ENCODE data around the gene ADRA1B.

The ADRA1B gene

GRCh38 chr5:159971038-159971437 is 54.8 kb downstream of the ADRA1B start:
- DNase-seq (ENCODE audit: low spot score) = no peak
- TF ChIP-seq CTCF (IDR thresholded peaks at IDR 0.05; ENCODE audit: extremely low read depth, missing control alignments) = no peak

- no peak for TF ChIP-seq CTCF (IDR thresholded peaks at IDR 0.05; ENCODE audit: extremely low read depth, missing control alignments)
- no peak for DNase-seq (ENCODE audit: low spot score)
Measured at GRCh38 chr5:159971514-159971913, 55.2 kb downstream of the ADRA1B start.

GRCh38 chr5:159971931-159972461 is 55.7 kb downstream of the ADRA1B start:
- no peak for DNase-seq (ENCODE audit: low spot score)
- TF ChIP-seq CTCF (IDR thresholded peaks at IDR 0.05; ENCODE audit: extremely low read depth, missing control alignments) = no peak

- DNase-seq (ENCODE audit: low spot score) = no peak
- no peak for TF ChIP-seq CTCF (IDR thresholded peaks at IDR 0.05; ENCODE audit: extremely low read depth, missing control alignments)
Measured at GRCh38 chr5:159972538-159973362, 56.5 kb downstream of the ADRA1B start.

GRCh38 chr5:159975462-159976019 is 59.3 kb downstream of the ADRA1B start:
- no peak for DNase-seq (ENCODE audit: low spot score)
- no peak for TF ChIP-seq CTCF (IDR thresholded peaks at IDR 0.05; ENCODE audit: extremely low read depth, missing control alignments)

- no peak for DNase-seq (ENCODE audit: low spot score)
- TF ChIP-seq CTCF (IDR thresholded peaks at IDR 0.05; ENCODE audit: extremely low read depth, missing control alignments) = no peak
Measured at GRCh38 chr5:159976921-159977320, 60.6 kb downstream of the ADRA1B start.

- no peak for TF ChIP-seq CTCF (IDR thresholded peaks at IDR 0.05; ENCODE audit: extremely low read depth, missing control alignments)
- no peak for DNase-seq (ENCODE audit: low spot score)
Measured at GRCh38 chr5:159978358-159978757, 62.1 kb downstream of the ADRA1B start.
